ENCODE data around the gene DAPK2. TPM values are rescaled to one million over a fixed set of nuclear protein-coding genes. Genes with fewer than 3 reads are reported as not detected.

DAPK2 gene
- total RNA-seq, 2 donors from 2014 or later, result 6.1 to 10.6 TPM

DNA sequence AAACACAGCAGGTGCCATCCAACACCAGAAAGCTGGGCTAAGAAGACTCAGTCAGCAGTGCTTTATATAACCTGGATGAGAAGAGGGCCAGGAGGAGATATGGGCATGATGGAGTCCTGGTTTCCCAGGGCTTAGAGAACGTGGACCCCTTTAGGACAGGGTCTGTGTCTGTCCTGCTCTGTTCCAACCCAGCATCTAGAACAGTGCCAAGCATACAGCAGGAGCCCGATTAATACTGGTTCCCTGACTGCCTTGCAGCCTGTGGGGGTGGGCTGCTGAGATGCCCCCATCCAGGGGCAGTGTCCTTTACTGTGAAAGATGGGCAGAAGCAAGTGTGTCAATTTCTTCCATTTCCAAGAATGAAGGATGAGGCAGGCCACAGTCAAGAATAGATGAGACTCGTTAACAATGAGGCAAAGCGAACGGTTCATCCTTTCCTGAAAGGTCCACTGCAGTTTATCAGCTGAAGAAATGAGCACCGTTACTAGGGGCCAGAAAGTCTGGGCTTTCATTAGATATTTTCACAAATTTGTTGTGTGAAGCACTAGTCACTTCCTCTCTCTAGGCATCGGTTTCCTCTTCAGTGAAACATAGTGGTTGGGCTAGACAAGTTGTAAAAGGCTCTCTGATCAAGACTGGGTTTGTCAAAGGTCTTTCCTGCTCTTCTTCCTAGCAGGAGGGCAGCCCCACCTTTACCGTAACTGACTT lies 140.6 kb downstream of the DAPK2 start:
- Histone ChIP-seq H3K27ac (no peak overlapping the region), H3K36me3 (no peaks in the 10 kb centered on the region), H3K4me3 (no peak overlapping the region), H3K4me1 (ENCODE audit: control insufficient read depth in 1 of 2, low read depth in 2 of 2) (peaks cover 15 to 16% of the 10 kb centered on the region in 2 donors), H3K27me3 (replicated peaks; ENCODE audit: insufficient read depth) (no peaks in the 10 kb centered on the region), H3K9me3 (no peaks in the 10 kb centered on the region)
- ATAC-seq (ENCODE audit: insufficient number of reproducible peaks, low FRiP score, low read depth) (no peak), DNase-seq (ENCODE audit: low spot score) (no peak)
- TF ChIP-seq, protein P1, sequence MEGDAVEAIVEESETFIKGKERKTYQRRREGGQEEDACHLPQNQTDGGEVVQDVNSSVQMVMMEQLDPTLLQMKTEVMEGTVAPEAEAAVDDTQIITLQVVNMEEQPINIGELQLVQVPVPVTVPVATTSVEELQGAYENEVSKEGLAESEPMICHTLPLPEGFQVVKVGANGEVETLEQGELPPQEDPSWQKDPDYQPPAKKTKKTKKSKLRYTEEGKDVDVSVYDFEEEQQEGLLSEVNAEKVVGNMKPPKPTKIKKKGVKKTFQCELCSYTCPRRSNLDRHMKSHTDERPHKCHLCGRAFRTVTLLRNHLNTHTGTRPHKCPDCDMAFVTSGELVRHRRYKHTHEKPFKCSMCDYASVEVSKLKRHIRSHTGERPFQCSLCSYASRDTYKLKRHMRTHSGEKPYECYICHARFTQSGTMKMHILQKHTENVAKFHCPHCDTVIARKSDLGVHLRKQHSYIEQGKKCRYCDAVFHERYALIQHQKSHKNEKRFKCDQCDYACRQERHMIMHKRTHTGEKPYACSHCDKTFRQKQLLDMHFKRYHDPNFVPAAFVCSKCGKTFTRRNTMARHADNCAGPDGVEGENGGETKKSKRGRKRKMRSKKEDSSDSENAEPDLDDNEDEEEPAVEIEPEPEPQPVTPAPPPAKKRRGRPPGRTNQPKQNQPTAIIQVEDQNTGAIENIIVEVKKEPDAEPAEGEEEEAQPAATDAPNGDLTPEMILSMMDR (IDR thresholded peaks at IDR 0.05), result no peak

DNA sequence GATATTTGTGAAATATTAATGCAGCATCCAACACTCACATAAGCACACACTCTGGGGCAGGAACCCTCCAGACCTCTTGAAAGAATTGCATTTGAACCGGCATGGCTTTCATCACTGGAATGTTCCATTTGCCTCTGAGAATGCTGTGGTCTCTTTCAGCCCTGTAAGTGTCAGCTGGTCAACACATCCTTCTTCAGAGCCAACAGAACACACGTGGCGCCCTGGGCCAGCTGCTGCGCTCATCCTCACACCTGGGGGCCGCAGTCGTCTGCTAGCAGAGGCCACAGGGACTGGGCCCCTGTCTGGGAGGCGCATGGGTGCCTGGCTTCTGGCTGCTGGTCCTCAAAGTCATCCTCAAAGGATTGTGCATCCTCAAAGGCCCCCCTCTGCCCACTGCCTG lies 141.2 kb downstream of the DAPK2 start:
- DNase-seq (ENCODE audit: low spot score) (no peak), ATAC-seq (ENCODE audit: insufficient number of reproducible peaks, low FRiP score, low read depth) (no peak)
- Histone ChIP-seq H3K4me1 (ENCODE audit: control insufficient read depth in 1 of 2, low read depth in 2 of 2) (peaks cover 13 to 14% of the 10 kb centered on the region in 2 donors), H3K27me3 (replicated peaks; ENCODE audit: insufficient read depth) (no peaks in the 10 kb centered on the region), H3K9me3 (no peaks in the 10 kb centered on the region), H3K27ac (no peak overlapping the region), H3K4me3 (no peak overlapping the region), H3K36me3 (no peaks in the 10 kb centered on the region)
- TF ChIP-seq, protein P1 (IDR thresholded peaks at IDR 0.05), result no peak

DNA sequence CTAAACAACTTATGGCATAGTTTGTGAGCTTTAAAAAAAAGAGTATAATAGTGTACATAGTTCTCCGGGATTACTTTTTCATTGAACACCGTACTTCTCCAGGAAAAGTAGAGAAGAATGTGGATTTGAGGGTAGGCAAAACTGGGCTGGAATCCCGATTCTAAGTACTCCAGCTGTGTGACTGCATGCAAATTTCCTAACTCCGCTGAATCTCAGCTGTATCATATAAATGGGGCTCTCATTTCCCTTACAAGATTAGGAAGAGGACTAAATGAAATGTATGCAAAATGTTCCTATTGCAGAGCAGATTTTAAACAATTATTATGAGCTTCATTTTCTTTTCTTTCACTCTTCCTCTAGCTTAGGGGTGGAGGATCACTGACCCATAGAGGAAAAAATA lies 142.2 kb downstream of the DAPK2 start:
- DNase-seq (ENCODE audit: low spot score), result no peak
- TF ChIP-seq, protein P1 (IDR thresholded peaks at IDR 0.05), result no peak
- Histone ChIP-seq H3K9me3 (no peaks in the 10 kb centered on the region), H3K4me1 (ENCODE audit: control insufficient read depth in 1 of 2, low read depth in 2 of 2) (peaks cover 3% of the 10 kb centered on the region in 2 donors), H3K4me3 (no peak overlapping the region), H3K27me3 (replicated peaks; ENCODE audit: insufficient read depth) (no peaks in the 10 kb centered on the region), H3K36me3 (no peaks in the 10 kb centered on the region), H3K27ac (no peak overlapping the region)
- no peak for ATAC-seq (ENCODE audit: insufficient number of reproducible peaks, low FRiP score, low read depth)

DNA sequence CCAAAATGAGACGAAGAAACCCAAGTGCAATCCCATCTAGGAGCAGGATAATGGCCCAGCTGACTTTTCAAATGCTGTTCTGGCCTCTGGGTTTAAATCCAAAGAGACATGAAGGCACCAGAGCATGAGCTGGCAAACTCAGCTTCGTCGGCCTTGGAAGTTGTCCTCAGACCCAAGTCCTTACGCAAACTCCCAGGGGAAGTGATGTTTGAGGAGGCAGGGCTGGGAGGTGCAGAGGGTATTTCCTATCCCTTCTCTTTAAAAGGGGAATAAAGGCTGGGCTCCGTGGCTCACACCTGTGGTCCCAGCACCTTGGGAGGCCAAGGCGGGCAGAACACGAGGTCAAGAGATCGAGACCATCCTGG lies 143.6 kb downstream of the DAPK2 start:
- no peak for ATAC-seq (ENCODE audit: insufficient number of reproducible peaks, low FRiP score, low read depth)
- no peak overlapping the region for H3K27ac ChIP-seq

DNA sequence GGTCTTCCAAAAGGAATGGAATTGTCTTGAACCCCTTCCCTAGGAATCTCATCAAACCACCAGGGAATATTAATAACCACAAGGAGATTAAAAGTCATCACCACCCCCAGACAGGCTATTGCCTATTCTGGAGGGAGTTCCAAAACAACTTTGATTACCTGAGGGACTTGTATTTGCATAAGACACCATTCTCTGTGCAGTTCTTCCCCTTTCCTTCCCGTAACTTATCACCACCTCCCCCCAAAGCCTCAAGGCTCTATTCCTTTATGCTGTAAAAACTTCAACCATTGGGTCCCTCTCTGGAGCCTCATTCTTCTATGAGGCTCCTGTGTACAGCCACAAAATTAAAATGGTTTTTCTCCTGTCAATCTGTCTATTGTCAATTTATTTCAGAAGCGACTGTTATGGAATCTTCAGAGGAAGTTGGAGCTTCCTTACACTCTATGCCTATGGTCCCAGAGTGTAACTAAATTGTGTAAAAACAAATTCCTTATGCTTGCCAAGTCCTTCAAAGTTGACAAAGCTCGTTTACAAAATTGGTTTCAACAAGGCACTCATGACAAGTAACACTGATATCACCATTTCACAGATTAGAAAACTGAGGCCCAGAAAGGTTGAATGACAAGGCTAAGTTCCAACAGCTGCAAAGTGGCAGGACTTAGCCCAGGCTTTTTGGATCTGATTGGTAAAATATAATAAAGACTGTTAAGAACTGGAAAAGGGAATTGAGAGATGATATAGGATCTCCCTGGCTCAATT lies 144.2 kb downstream of the DAPK2 start:
- Histone ChIP-seq H3K4me1 (ENCODE audit: control insufficient read depth in 1 of 2, low read depth in 2 of 2) (peaks cover 0 to 3% of the 10 kb centered on the region in 2 donors), H3K27ac (no peak overlapping the region), H3K4me3 (no peak overlapping the region), H3K27me3 (replicated peaks; ENCODE audit: insufficient read depth) (no peaks in the 10 kb centered on the region), H3K36me3 (no peaks in the 10 kb centered on the region), H3K9me3 (no peaks in the 10 kb centered on the region)
- TF ChIP-seq, protein P1 (IDR thresholded peaks at IDR 0.05), result no peak
- DNase-seq (ENCODE audit: low spot score), result no peak
- ATAC-seq (ENCODE audit: insufficient number of reproducible peaks, low FRiP score, low read depth), result no peak

More for the DNA sequence above, 143.6 kb downstream of the DAPK2 start:
- Histone ChIP-seq H3K4me3 (no peak overlapping the region), H3K36me3 (no peaks in the 10 kb centered on the region), H3K4me1 (ENCODE audit: control insufficient read depth in 1 of 2, low read depth in 2 of 2) (peaks cover 0 to 3% of the 10 kb centered on the region in 2 donors), H3K9me3 (no peaks in the 10 kb centered on the region), H3K27me3 (replicated peaks; ENCODE audit: insufficient read depth) (no peaks in the 10 kb centered on the region)
- TF ChIP-seq, protein P1 (IDR thresholded peaks at IDR 0.05), result no peak
- DNase-seq (ENCODE audit: low spot score), result no peak

Data from thoracic aorta (tissue), 2 donors.